Medulla oblongata (tissue), 1 donor: ENCODE measurements around the gene MARK4.
A peak's percentile ranks its signal among the peaks of the same experiment; 100 is the strongest.

ENCODE experiments used
- DNase-seq: peaks from one replicate; pipeline ENCODE4 v3.0.0-alpha.2; 2015; ENCODE audit errors: extremely low spot score

Gene MARK4

GRCh38 chr19:45271735-45272108 is 20.7 kb downstream of the MARK4 start:
- DNase-seq = no peak

- no peak for DNase-seq
Measured at GRCh38 chr19:45273521-45273855, 22.4 kb downstream of the MARK4 start.

- DNase-seq = no peak
Measured at GRCh38 chr19:45275370-45275971, 24.4 kb downstream of the MARK4 start.

DNA sequence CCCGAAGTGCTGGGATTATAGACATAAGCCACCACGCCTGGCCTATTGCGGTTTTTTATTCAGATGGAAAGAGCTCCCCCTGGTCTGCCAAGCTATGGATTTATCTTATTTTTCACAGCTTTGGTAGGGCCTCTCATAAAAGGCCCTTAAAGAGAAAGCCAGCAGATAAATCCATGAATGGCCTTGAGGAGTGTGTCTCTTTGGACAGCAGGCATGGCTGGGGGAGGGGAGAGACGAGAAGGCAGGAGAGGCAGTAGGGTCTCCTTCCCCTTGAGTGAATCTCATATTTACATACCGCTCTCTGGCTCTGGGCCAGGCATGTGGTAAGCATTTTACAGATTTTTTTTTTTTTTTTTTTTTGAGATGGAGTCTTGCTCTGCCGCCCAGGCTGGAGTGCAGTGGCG is 25.2 kb downstream of the MARK4 start:
- no peak for DNase-seq

DNA sequence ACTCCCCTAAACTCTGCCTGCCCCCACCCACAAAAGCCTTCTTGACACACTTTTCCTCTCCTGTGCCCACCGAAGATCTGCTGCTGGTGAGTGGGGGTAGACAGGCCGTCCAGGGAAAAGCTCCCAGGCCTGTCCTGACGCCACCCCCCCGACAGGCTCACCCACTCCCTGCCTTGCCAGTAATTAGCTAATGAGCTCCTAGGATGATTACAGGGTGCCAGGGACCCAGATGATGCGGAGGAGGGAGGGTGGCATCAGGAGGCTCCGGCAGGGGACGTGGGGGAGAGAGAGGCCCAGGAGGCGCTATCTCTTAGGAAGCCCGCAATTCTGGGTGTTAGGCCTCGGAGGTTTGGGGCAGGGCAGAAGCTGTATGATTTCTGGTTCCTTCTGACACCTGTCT is 27.0 kb downstream of the MARK4 start:
- DNase-seq = no peak

DNA sequence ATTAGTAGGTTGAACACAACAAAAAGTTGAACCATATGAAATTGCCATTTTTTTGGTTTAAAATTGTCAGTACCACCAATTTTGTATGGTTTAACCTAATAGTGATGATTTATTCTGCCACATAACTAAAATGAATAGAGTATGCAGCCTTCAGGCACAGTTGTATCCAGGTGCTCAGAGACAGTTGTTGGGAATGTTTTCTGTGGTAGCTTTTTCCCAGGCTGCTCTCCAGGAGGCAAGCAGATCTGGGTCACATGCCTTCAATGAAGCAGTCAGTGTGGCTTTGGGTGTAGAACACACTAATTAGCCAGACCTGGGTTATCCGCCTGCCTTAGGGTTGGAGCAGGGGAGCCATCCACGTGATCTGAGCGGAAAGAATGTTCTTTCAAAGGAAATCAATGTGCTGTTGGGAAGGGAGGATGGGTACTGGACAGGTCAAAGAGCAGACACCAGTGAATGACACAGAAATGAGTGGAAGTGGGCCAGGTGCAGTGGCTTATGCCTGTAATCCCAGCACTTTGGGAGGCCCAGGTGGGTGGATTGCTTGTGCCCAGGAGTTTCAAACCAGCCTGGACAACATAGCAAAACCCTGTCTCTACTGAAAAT is 28.6 kb downstream of the MARK4 start:
- no peak for DNase-seq

DNA sequence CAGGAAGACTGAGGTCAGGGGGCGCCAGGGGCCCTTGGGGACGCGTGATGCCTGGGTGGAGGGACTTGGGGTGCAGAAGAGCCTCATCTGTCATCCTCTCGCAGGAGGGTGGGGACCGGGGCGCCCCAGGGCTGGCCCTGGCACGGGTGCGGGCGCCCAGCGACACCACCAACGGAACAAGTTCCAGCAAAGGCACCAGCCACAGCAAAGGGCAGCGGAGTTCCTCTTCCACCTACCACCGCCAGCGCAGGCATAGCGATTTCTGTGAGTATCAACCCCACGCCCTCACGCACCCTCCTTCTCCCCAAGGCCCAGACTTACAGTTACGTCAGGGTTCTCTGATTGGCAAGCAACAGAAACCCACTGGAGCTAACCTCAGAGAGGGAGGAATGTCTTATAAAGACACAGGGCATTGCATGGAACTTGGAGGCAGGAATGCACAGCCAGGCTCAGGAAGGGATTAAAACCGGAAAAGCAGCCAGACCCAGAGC is 29.4 kb downstream of the MARK4 start:
- DNase-seq = no peak

GRCh38 chr19:45283443-45284033 is 32.5 kb downstream of the MARK4 start:
- DNase-seq = no peak

DNA sequence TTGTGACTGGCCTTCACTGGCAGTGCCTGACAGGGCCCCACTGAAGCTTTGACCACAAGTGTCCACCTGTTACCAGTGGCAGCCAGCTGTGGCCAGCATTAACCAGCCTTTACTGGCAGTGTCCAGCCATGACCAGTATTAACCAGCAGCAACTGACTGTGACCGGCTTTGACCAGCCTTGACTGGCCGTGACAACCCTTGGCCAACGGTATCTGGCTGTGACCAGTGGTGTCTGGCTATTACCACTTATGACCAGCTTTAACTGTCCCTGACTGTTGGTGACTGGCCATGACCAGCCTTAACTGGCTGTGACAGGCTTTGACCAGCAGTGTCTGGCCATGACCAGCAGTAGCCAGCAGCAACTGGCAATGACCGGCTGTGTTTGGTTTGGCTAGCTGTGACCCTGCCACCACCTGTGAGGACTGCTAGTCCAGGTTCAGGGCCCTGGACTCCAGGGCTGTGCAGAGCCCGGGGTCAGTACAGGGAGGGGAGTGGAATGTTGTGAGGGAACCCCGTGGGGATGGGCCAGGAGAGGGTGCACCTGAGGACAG is 39.4 kb downstream of the MARK4 start:
- DNase-seq = no peak

DNA sequence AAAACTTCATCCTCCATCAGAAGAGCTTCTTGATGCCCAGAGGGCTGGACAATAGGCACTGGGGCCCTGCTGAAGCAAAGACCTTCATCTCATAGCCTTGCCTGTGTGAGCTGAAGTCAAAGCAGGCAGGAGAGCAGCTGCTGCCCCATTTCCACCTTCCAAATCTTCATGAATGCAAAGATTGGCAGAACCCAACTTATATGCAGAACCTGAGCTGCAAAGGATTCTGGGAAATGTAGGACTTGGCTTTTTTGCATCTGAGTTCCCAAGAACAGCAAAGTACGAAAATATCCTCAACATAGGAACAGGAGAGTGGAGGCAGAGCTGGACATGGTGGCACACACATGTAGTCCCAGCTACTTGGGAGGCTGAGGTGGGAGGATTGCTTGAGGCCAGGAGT is 40.8 kb downstream of the MARK4 start:
- DNase-seq = no peak

GRCh38 chr19:45293682-45294081 is 42.6 kb downstream of the MARK4 start:
- DNase-seq = no peak

DNA sequence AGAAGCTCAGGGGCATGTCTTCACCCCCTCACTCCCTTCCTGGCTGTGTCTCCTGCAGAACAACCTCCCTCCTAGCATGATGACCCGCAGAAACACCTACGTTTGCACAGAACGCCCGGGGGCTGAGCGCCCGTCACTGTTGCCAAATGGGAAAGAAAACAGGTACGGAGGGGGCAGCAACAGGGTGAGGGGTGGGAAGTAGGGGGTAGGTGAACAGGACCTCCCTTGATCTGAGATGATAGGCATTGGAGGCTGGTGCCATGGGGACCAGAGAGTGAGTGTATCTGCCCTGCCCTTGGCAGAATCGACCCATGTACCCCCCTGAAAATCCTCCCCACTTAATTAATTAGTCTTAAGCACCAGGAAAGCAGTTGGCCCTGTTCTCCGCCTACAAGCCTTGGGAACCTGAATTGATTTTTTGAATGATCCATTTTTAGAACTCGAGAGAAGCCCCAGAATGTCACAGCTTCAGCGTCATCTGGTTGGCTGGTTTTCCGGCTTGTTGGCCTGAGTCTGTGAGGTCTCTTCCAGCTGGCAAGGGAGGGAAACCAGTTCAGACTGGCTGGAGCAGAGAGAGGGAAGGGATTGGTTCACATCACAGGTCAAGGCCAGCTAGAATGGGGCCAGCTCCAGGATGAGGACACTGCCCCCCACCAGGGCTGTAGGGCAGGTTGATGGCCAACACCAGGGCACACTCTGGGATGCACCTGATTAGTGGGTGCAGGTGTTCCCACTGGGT is 43.4 kb downstream of the MARK4 start:
- peak; percentile 69 for DNase-seq

DNA sequence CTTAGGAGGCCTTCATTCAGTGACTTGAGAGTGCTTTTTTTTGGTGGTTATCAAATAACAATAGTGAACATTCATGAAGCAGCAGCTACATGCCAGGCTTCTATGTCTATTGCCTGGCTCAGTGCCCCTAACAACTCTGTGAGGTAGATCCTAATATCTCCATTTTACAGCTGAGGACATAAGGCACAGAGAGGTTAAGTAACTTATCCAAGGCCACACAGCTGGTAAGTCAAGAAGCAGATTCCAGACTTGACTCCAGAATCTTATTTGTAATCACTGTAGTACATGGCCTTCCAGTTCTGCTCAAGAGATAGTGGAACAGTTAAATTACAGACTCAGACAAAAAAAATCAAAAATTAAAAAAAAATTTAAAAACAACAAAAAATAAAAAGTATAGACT is 44.8 kb downstream of the MARK4 start:
- DNase-seq = no peak

DNA sequence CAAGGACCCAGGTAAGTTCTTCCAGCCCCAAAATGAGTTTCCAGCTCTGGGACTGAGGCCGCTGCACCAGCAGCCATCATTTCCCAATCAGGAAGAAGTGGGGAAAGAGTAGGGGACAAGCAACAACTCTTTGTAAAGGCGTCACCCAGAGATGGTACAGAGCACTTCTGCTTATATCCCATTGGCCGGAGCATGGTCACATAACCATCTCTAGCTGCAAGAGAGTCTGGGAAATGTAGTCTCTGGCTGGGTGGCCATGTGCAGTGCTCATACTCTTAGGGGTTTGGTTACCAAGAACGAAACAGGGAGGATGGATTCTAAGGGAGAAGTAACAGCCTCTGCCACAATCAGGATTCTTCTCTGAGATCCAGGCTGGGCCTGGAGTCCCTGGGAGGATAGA is 45.3 kb downstream of the MARK4 start:
- DNase-seq = no peak

DNA sequence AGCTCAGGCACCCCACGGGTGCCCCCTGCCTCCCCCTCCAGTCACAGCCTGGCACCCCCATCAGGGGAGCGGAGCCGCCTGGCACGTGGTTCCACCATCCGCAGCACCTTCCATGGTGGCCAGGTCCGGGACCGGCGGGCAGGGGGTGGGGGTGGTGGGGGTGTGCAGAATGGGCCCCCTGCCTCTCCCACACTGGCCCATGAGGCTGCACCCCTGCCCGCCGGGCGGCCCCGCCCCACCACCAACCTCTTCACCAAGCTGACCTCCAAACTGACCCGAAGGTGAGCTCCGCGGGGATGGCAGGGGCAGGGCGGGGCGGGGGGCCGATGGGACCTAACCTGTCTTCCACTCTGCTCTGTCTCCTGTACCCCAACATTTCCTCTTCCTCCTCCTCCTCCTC is 46.6 kb downstream of the MARK4 start:
- no peak for DNase-seq

DNA sequence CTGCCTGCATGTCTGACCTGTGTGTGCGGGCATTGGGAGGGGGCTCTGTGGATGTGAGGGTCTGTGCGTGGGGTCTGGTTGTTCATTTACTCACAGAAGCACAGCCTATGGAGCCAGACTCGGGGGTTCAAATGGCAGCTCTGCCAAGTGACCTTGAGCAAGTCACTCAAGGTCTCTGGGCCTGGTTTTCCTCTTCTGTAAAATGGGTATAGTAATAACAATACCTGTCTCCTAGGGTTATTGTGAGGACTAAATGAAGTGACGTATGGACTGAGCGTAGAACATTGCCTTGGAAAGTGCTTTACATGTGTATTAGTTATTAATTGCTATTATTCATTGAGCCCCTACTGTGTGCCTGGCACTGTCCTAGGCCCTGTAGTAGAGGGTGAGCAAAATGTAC is 47.2 kb downstream of the MARK4 start:
- no peak for DNase-seq

DNA sequence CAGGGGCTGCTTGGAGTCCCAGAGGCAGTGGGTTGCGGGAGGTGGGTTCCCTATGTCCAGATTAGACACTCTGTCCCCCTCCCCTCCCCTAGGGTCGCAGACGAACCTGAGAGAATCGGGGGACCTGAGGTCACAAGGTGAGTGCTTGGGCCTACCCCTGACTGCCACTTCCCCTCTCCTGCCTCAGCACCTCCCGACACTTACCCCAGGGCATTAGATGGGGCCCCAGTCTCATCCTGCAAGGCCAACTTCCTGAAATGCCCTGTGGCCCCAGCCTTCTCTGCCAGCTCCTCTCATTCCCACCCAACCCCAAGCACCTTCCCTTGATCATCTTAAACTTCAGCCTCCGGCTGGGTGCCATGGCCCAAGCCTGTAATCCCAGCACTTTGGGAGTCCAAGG is 48.6 kb downstream of the MARK4 start:
- DNase-seq = no peak

DNA sequence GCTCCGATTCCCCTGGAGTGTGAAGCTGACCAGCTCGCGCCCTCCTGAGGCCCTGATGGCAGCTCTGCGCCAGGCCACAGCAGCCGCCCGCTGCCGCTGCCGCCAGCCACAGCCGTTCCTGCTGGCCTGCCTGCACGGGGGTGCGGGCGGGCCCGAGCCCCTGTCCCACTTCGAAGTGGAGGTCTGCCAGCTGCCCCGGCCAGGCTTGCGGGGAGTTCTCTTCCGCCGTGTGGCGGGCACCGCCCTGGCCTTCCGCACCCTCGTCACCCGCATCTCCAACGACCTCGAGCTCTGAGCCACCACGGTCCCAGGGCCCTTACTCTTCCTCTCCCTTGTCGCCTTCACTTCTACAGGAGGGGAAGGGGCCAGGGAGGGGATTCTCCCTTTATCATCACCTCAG is 51.3 kb downstream of the MARK4 start:
- no peak for DNase-seq

DNA sequence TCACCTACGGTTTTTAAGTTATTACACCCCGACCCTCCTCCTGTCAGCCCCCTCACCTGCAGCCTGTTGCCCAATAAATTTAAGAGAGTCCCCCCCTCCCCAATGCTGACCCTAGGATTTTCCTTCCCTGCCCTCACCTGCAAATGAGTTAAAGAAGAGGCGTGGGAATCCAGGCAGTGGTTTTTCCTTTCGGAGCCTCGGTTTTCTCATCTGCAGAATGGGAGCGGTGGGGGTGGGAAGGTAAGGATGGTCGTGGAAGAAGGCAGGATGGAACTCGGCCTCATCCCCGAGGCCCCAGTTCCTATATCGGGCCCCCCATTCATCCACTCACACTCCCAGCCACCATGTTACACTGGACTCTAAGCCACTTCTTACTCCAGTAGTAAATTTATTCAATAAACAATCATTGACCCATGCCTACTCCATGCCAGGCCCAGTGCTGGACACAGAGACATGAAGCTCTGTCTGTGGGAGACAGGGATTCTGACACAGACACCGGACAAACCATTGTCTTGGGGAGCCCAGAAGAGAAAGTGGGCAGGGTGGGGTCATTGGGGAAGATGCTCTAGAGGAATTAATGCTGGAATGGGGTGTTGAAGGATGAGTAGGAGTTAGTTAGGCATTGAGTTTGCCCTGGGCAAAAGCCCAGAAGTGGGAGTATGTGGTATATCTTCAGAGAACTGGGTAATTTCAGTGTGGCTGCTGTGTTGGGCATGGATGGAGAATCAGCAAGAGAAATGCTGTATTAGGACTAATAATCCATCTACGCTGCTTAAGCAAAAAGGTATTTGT is 52.4 kb downstream of the MARK4 start:
- no peak for DNase-seq

GRCh38 chr19:45304141-45304926 is 53.3 kb downstream of the MARK4 start:
- no peak for DNase-seq

- no peak for DNase-seq
Measured at GRCh38 chr19:45305007-45305406, 53.9 kb downstream of the MARK4 start.
